Activated T-cell treated with anti-CD3 and anti-CD28 coated beads, Interleukin-2, amount 50 U/mL, for 48 hours (primary cell): ENCODE results near the gene ANGPTL4.
"Not testable (repeated sequence)": the region's sequence is repeated elsewhere in the genome, so short reads cannot be mapped to it uniquely, and the experiment has no call there.

Experiments
- DNase-seq, 2 experiments: peaks; one replicate each; pipeline ENCODE4 v3.0.0-alpha.2; 2020

ANGPTL4 gene

GRCh38 chr19:8366121-8366581, 2.2 kb downstream of the ANGPTL4 start:
- no peak for DNase-seq

- DNase-seq: no peak
Measured at GRCh38 chr19:8366961-8367326, 3.0 kb downstream of the ANGPTL4 start.

GRCh38 chr19:8367327-8368001, 3.5 kb downstream of the ANGPTL4 start:
- DNase-seq: no peak

- DNase-seq: no peak
Measured at GRCh38 chr19:8370176-8371010, 6.4 kb downstream of the ANGPTL4 start.

GRCh38 chr19:8371011-8371804, 7.3 kb downstream of the ANGPTL4 start:
- no peak for DNase-seq

GRCh38 chr19:8373867-8374813, 10.2 kb downstream of the ANGPTL4 start:
- DNase-seq: no peak

- not testable (repeated sequence) for DNase-seq
Measured at GRCh38 chr19:8375766-8376165, 11.8 kb downstream of the ANGPTL4 start.

GRCh38 chr19:8376373-8376974, 12.5 kb downstream of the ANGPTL4 start:
- DNase-seq: not testable (repeated sequence)

GRCh38 chr19:8377598-8377997, 13.6 kb downstream of the ANGPTL4 start:
- DNase-seq: no peak

- not testable (repeated sequence) for DNase-seq
Measured at GRCh38 chr19:8379156-8379891, 15.4 kb downstream of the ANGPTL4 start.

GRCh38 chr19:8384569-8384968, 20.6 kb downstream of the ANGPTL4 start:
- DNase-seq: not testable (repeated sequence)

GRCh38 chr19:8385103-8385502, 21.1 kb downstream of the ANGPTL4 start:
- DNase-seq: not testable (repeated sequence)

- DNase-seq: not testable (repeated sequence)
Measured at GRCh38 chr19:8385566-8385965, 21.6 kb downstream of the ANGPTL4 start.

GRCh38 chr19:8386419-8386818, 22.5 kb downstream of the ANGPTL4 start:
- not testable (repeated sequence) for DNase-seq

- DNase-seq: no peak
Measured at GRCh38 chr19:8386990-8387389, 23.0 kb downstream of the ANGPTL4 start.

- no peak for DNase-seq
Measured at GRCh38 chr19:8387688-8388611, 24.0 kb downstream of the ANGPTL4 start.

- DNase-seq: no peak
Measured at GRCh38 chr19:8388612-8388958, 24.6 kb downstream of the ANGPTL4 start.

- DNase-seq: peak; percentile 99 to 100
Measured at GRCh38 chr19:8389891-8390616, 26.1 kb downstream of the ANGPTL4 start, which contains the start of gene RAB11B. TSS of gene RAB11B (plus strand) at chr19:8390360. CDS start at chr19:8390417, 57 bp downstream.

- DNase-seq: peak; percentile 99
Measured at GRCh38 chr19:8390617-8390981, 26.6 kb downstream of the ANGPTL4 start.
